Panc1 (cell line): ENCODE data around the gene UBR3. TPM values are rescaled to one million over a fixed set of nuclear protein-coding genes. Genes with fewer than 3 reads are reported as not detected.
"Not testable (repeated sequence)": the region's sequence is repeated elsewhere in the genome, so short reads cannot be mapped to it uniquely, and the experiment has no call there.

Experiments
- ATAC-seq: fragments of 200-7000 bp; cut with Tn5 transposase; 2 replicates; pipeline ENCODE4 v1.9.1; 2020; ENCODE audit warnings: mild to moderate bottlenecking, moderate library complexity
- BruUV-seq: library from RNA; stranded (reverse); fragments of 400-500 nt; replicated peaks from 2 replicates; lab custom pipeline; 2021; lab: Mats Ljungman, UMichigan
- CTCF ChIA-PET: fragments of 300-600 bp; sonication (Branson Sonifier 250); formaldehyde crosslinking; loops from one replicate; lab custom pipeline; 2022; ENCODE audit warnings: antibody characterized with exemption; lab: Charles Lee
- POLR2A ChIA-PET: fragments of 300-600 bp; sonication (Branson Sonifier 250); formaldehyde crosslinking; loops from one replicate; lab custom pipeline; 2022; ENCODE audit warnings: antibody characterized with exemption; lab: Charles Lee
- DNase-seq: peaks from one replicate; pipeline ENCODE4 v3.0.0-alpha.2; 2010; ENCODE audit warnings: low read depth, low spot score
- H3K27ac ChIP-seq: 2 replicates; pipeline ENCODE4 v1.5.1; 2011; ENCODE audit warnings: mild to moderate bottlenecking, low read length, inconsistent platforms
- H3K27me3 ChIP-seq: fragments of 200-500 bp; sonication (Bioruptor generic); 2 replicates; pipeline ENCODE4 v1.6.0; 2014; ENCODE audit warnings: low read length, inconsistent platforms; ENCODE audit not compliant: control insufficient read depth, insufficient read depth
- H3K36me3 ChIP-seq: fragments of 200-500 bp; sonication (Bioruptor generic); 2 replicates; pipeline ENCODE4 v1.5.1; 2014; ENCODE audit warnings: inconsistent platforms, mild to moderate bottlenecking, low read length, moderate library complexity; ENCODE audit not compliant: control insufficient read depth, insufficient read depth
- H3K4me1 ChIP-seq: 2 replicates; pipeline ENCODE4 v1.5.1; 2011; ENCODE audit warnings: inconsistent platforms, mild to moderate bottlenecking, low read length, moderate library complexity; ENCODE audit not compliant: control insufficient read depth, insufficient read depth
- H3K4me3 ChIP-seq, 2 experiments: 2 replicates each; pipeline ENCODE4 v1.5.1; 2011 to 2012; ENCODE audit warnings: low read depth in 2 of 2, low read length in 2 of 2, mild to moderate bottlenecking in 2 of 2, inconsistent platforms in 1 of 2, moderate library complexity in 1 of 2
- H3K9me3 ChIP-seq: fragments of 200-500 bp; sonication (Bioruptor generic); 2 replicates; pipeline ENCODE4 v1.5.1; 2014; ENCODE audit warnings: low read depth, mild to moderate bottlenecking, inconsistent platforms, low read length, moderate library complexity; ENCODE audit not compliant: control insufficient read depth, insufficient read depth
- CTCF ChIP-seq: fragments of 450-650 bp; IDR thresholded peaks from 2 replicates; pipeline ENCODE4 v1.5.1; 2017; ENCODE audit warnings: mild to moderate bottlenecking
- POLR2AphosphoS5 ChIP-seq: IDR thresholded peaks from 2 replicates; pipeline ENCODE4 v1.6.1; 2012; ENCODE audit warnings: mild to moderate bottlenecking, low read depth, low read length, moderate library complexity
- SIN3A ChIP-seq: IDR thresholded peaks from 2 replicates; pipeline ENCODE4 v1.6.1; 2012; ENCODE audit warnings: low read depth, mild to moderate bottlenecking, low read length, moderate library complexity, borderline replicate concordance; ENCODE audit not compliant: insufficient read depth
- in situ Hi-C: cut with HindIII; loops from 2 replicates; pipeline ENCODE4 v1.10.0; 2016; ENCODE audit warnings: low sequenced_read_pairs, low pct_unique_long_range_greater_than_20kb
- intact Hi-C: fragments of 100-400 bp; cut with micrococcal nuclease; formaldehyde crosslinking; loops from one replicate; pipeline ENCODE4 v1.10.0; 2022; ENCODE audit not compliant: unreplicated experiment
- total RNA-seq: library from RNA; stranded (reverse); gene quantifications from one replicate; pipeline ENCODE4 v1.2.1, GENCODE V29; 2021; ENCODE audit not compliant: unreplicated experiment

Gene UBR3
- total RNA-seq, 1 experiment from 2014 or later = 27.9 TPM

- ChIA-PET CTCF (interaction anchor here (0.5 to 1.4 kb wide), 4 partner anchors 13 to 104 kb away, joined by 3 to 4 read pairs (median 4); partner anchors contain the start of gene METTL5), POLR2A (no interaction called here)
- Histone ChIP-seq H3K36me3 (peaks cover 3% of the 10 kb centered on the region; the same call in 1 of the 2 replicates), H3K27me3 (no peaks in the 10 kb centered on the region), H3K4me3 (no peak overlapping the region), H3K9me3 (no peaks in the 10 kb centered on the region), H3K4me1 (no peaks in the 10 kb centered on the region), H3K27ac (no peak overlapping the region)
- peak; percentile 69; the same call in 1 of the 2 replicates for TF ChIP-seq CTCF
- no peak for TF ChIP-seq SIN3A
- no TSS peak for BruUV-seq
- intact Hi-C loops (loop anchor here (5.0 kb wide), 1 partner anchor 101 kb away; the partner anchor contains the start of gene UBR3), in situ Hi-C loops (no loop called here)
- no peak for ATAC-seq
- peak; percentile 8 for DNase-seq
These were observed 101.2 kb downstream of the UBR3 start for GRCh38 chr2:169928463-169928864.

DNA sequence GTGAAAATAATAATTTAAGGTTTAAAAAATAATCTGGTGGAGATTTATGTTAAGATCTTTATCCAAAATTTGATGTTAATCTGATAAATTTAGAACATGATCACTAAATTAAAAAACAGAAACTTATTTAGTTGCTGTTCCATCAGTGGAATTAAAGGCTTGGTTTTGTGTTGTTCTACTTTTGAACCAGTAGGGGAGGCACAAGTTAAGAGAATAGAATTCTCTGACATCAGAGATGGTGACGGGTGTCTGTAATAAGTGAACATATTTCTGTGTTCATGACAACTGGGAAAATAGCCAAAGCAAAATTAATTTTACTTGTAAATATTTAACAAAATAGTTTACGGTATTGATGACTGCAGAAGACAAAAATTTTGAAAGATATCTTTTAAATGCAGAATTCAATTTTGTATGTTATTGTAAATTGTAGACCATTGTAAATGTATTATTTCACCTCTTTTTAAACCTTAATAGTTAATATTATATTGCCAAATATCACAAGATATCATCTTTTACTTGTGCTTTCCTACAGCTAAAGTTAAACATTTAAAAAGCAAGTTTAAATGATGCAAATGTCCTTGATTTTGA lies 106.0 kb downstream of the UBR3 start:
- CTCF ChIA-PET = no interaction called here
- DNase-seq (peak; percentile 4), ATAC-seq (no peak; the same call in 1 of the 2 replicates)
- Histone ChIP-seq H3K4me1 (no peaks in the 10 kb centered on the region), H3K27me3 (no peaks in the 10 kb centered on the region), H3K9me3 (no peaks in the 10 kb centered on the region), H3K36me3 (0 out of 2 replicates have a peak, but pooled peaks cover 3% of the 10 kb centered on the region), H3K4me3 (no peak overlapping the region), H3K27ac (no peak overlapping the region)
- no TSS peak for BruUV-seq
- intact Hi-C loops = no loop called here
- in situ Hi-C loops = no loop called here
- TF ChIP-seq CTCF (peak; percentile 78; the same call in 1 of the 2 replicates), POLR2AphosphoS5 (no peak)
- POLR2A ChIA-PET = no interaction called here

DNA sequence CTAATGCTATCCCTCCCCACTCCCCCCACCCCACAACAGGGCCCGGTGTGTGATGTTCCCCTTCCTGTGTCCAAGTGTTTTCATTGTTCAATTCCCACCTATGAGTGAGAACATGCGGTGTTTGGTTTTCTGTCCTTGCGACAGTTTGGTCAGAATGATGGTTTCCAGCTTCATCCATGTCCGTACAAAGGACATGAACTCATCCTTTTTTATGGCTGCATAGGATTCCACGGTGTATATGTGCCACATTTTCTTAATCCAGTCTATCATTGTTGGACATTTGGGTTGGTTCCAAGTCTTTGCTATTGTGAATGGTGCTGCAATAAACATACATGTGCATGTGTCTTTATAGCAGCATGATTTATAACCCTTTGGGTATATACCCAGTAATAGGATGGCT lies 109.4 kb downstream of the UBR3 start:
- H3K4me3 ChIP-seq, intact Hi-C loops, H3K9me3 ChIP-seq, in situ Hi-C loops, DNase-seq, H3K27me3 ChIP-seq, H3K4me1 ChIP-seq, H3K36me3 ChIP-seq, H3K27ac ChIP-seq, POLR2A ChIA-PET, BruUV-seq, CTCF ChIA-PET, ATAC-seq: not testable (repeated sequence)
